Mucosa of descending colon (tissue), 3 donors: Measurements from ENCODE around the gene EIF2S2. TPM values are rescaled to one million over a fixed set of nuclear protein-coding genes. Genes with fewer than 3 reads are reported as not detected.

Experiments used
- ATAC-seq: fragments of 200-7000 bp; cut with Tn5 transposase; one replicate; pipeline ENCODE4 v1.9.1; 2020; ENCODE audit warnings: mild to moderate bottlenecking, moderate library complexity
- DNase-seq, 3 donors: peaks; one replicate each; pipeline ENCODE4 v3.0.0-alpha.2; 2020
- H3K36me3 ChIP-seq: fragments of 200-600 bp; one replicate; pipeline ENCODE4 v1.8.0; 2021; ENCODE audit warnings: low read depth, mild to moderate bottlenecking
- H3K4me1 ChIP-seq: fragments of 200-600 bp; one replicate; pipeline ENCODE4 v1.8.0; 2021; ENCODE audit warnings: low read depth, mild to moderate bottlenecking
- H3K4me3 ChIP-seq: fragments of 200-600 bp; one replicate; pipeline ENCODE4 v1.8.0; 2021; ENCODE audit warnings: mild to moderate bottlenecking
- H3K9me3 ChIP-seq: fragments of 200-600 bp; one replicate; pipeline ENCODE4 v1.8.0; 2021; ENCODE audit warnings: mild to moderate bottlenecking
- intact Hi-C, 2 donors: fragments of 100-400 bp; cut with DNase I in 1 of 2; cut with micrococcal nuclease in 1 of 2; formaldehyde crosslinking; loops; one replicate each; pipeline versions ENCODE4 v1.11.0 to v1.11.1; 2022; cut with DNase I, micrococcal nuclease
- microRNA-seq: library from miRNA; unstranded; fragments of <30 nt; microRNA quantifications from one replicate; pipeline ENCODE4, GENCODE V29; 2019
- total RNA-seq, 3 donors: library from RNA; stranded (reverse); fragmentation: NEBNext Ultra II Directional in 2 of 3; extraction: Animal tissue kit (Norgen Biotek cat#: 25700) in 2 of 3; gene quantifications; one replicate each; pipeline versions ENCODE4 v1.2.1 to v1.2.4, GENCODE V29; 2021 to 2023
- TF ChIP-seq, protein P1 (sequence below): fragments of 200-600 bp; IDR thresholded peaks from one replicate; pipeline ENCODE4 v1.8.0; 2022; ENCODE audit warnings: antibody characterized with exemption, mild to moderate bottlenecking
- donor health status: DM: no; HTN: no; CAD: no; lungs with moderate emphysema.
- donor health status: DM: no; HTN: no; CAD: no.
- donor health status: DM: no; HTN: yes; CAD: no.

EIF2S2 gene
- total RNA-seq, 3 donors from 2014 or later: 26.5 to 51.7 (median 41.0) TPM

DNA sequence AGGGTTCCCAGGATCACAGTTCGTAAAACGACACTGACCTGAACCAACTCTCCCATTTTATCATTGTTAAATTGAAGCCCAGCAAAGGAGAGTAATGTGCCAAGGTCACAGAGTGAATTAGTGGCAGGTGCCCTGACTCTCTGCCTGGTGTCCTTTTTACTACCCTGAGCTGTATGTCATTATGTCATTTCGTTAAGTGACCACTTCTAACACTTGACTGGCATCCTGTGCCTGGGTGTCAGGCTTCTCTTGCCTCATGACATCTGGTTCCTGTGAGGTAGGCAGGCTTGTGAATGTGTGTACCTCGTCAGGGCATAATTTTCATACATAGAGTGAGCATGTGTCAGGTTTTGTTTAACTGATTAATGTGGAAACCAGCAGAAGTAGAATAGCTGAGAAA is 69.8 kb downstream of the EIF2S2 start:
- TF ChIP-seq, protein P1, sequence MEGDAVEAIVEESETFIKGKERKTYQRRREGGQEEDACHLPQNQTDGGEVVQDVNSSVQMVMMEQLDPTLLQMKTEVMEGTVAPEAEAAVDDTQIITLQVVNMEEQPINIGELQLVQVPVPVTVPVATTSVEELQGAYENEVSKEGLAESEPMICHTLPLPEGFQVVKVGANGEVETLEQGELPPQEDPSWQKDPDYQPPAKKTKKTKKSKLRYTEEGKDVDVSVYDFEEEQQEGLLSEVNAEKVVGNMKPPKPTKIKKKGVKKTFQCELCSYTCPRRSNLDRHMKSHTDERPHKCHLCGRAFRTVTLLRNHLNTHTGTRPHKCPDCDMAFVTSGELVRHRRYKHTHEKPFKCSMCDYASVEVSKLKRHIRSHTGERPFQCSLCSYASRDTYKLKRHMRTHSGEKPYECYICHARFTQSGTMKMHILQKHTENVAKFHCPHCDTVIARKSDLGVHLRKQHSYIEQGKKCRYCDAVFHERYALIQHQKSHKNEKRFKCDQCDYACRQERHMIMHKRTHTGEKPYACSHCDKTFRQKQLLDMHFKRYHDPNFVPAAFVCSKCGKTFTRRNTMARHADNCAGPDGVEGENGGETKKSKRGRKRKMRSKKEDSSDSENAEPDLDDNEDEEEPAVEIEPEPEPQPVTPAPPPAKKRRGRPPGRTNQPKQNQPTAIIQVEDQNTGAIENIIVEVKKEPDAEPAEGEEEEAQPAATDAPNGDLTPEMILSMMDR: no peak
- intact Hi-C loops: no loop called here
- H3K9me3 ChIP-seq: no peaks in the 10 kb centered on the region
- no peak for DNase-seq
- no peak for ATAC-seq
- H3K4me1 ChIP-seq: peaks cover 30% of the 10 kb centered on the region
- no peak overlapping the region for H3K4me3 ChIP-seq
- no peaks in the 10 kb centered on the region for H3K36me3 ChIP-seq

DNA sequence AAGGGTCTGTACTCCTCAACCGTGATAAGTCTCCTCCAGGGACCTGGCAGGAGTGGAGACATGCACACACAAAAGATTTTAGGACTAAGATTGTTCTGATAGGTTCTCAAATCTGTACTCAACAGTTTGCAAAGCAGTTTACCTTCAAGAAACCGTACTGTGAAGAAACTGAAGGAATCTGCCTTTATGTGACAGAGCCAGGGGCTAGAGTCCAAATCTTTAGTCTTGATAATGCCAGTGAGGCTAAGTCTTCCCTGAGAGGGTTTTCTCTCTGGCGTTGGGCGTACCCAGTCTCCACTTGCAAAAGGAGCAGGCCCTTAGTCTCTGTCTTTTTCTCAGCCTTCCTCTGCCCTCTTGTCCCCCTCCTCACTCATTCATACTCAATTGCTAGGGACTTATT is 70.8 kb downstream of the EIF2S2 start:
- no peak overlapping the region for H3K4me3 ChIP-seq
- no peaks in the 10 kb centered on the region for H3K9me3 ChIP-seq
- DNase-seq: no peak
- H3K4me1 ChIP-seq: peaks cover 37% of the 10 kb centered on the region
- no peaks in the 10 kb centered on the region for H3K36me3 ChIP-seq
- ATAC-seq: no peak
- intact Hi-C loops: no loop called here
- TF ChIP-seq, protein P1: no peak

DNA sequence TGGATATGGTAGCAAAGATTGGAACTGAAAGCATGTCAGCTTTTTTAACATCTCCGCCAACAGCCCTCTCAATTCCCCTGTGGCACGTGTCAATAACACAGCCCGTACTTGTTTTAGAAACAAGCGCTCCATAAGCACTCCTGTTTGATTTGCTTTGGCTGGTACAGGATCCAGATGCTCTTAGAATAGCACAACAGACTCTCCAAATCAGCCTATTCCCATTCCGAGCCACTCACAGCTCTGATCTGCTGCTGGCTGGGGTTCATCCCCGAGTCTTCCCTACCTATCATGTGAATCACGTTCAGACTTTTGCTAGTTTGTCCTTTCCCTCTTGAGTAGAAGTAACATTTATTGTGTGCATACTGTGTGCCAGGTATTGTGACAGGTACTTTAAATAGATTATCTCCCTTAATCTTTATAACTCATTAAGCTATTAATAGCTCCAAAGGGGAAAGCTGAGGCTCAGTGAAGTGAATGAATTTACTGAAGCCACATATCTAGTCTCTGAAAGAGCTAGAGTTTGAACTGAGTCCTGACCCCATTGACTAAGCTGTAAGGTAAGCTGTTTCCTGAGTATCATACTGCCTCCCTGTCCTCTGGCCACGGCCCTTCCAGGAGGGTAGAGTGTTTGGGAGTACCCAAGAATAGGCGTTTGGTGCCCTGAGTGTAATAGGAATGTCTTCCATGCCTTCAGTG is 71.6 kb downstream of the EIF2S2 start:
- ATAC-seq (no peak), DNase-seq (no peak)
- H3K4me1 ChIP-seq: peaks cover 35% of the 10 kb centered on the region
- intact Hi-C loops: no loop called here
- H3K4me3 ChIP-seq: no peak overlapping the region
- H3K9me3 ChIP-seq: no peaks in the 10 kb centered on the region
- no peaks in the 10 kb centered on the region for H3K36me3 ChIP-seq
- TF ChIP-seq, protein P1: no peak

Small RNAs within 50 kb of the gene (microRNA-seq; reads per million reads assigned to microRNA genes)
- not detected for gene MIR4755

Other genes starting within 250 kb of the EIF2S2 start
- gene RALY, start 118.3 kb downstream of the EIF2S2 start, total RNA-seq: 100 to 1,000 TPM; 152 to 229 (median 215) TPM
- not detected for gene ASIP, start 129.2 kb upstream of the EIF2S2 start, total RNA-seq
- 10 to 100 TPM; 71.5 to 98.6 (median 74.3) TPM for gene AHCY, start 191.1 kb upstream of the EIF2S2 start, total RNA-seq